Testis (tissue), 2 donors: Measurements from ENCODE around the gene SOX6.

Source experiments
- POLR2A ChIP-seq: fragments of 450-650 bp; IDR thresholded peaks from one replicate; pipeline ENCODE4 v1.6.1; 2017; ENCODE audit warnings: antibody characterized with exemption, mild to moderate bottlenecking, moderate library complexity
- TF ChIP-seq, protein P1 (sequence below), 3 experiments: fragments of 450-650 bp in 2 of 3; fragments of 200-600 bp in 1 of 3; sonication (generic) in 1 of 3; IDR thresholded peaks; one replicate each; pipeline ENCODE4 v1.5.1; 2016 to 2019; ENCODE audit warnings: antibody characterized with exemption in 3 of 3, mild to moderate bottlenecking in 2 of 3, moderate library complexity in 1 of 3

DNA sequence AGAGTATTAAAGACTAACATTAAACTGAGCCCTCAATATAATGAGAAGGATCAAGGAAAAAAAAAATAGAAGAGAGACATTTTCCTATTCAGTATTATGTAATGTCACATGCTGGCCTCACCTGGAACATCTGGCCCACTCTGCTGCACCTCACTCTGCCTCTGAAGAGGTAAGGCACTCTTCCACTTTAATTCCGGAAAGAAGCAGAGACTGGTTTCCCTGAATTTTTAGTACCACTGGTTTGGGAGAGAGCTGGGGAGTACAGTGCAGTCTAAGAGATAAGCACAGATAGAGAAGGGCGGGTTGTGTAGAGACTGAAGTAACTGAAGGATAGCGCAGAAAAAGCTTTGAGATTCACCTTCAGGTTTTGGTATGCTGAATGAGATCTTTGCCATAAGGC, 178.7 kb downstream of the SOX6 start:
- TF ChIP-seq, protein P1, sequence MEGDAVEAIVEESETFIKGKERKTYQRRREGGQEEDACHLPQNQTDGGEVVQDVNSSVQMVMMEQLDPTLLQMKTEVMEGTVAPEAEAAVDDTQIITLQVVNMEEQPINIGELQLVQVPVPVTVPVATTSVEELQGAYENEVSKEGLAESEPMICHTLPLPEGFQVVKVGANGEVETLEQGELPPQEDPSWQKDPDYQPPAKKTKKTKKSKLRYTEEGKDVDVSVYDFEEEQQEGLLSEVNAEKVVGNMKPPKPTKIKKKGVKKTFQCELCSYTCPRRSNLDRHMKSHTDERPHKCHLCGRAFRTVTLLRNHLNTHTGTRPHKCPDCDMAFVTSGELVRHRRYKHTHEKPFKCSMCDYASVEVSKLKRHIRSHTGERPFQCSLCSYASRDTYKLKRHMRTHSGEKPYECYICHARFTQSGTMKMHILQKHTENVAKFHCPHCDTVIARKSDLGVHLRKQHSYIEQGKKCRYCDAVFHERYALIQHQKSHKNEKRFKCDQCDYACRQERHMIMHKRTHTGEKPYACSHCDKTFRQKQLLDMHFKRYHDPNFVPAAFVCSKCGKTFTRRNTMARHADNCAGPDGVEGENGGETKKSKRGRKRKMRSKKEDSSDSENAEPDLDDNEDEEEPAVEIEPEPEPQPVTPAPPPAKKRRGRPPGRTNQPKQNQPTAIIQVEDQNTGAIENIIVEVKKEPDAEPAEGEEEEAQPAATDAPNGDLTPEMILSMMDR (IDR thresholded peaks at IDR 0.05) = no peak
- TF ChIP-seq POLR2A = no peak
